ENCODE data around the gene RHPN2.
"Not testable (repeated sequence)": the region's sequence is repeated elsewhere in the genome, so short reads cannot be mapped to it uniquely, and the experiment has no call there.

RHPN2 gene

GRCh38 chr19:33066543-33066942 is 1.9 kb upstream of the RHPN2 start:
- DNase-seq (ENCODE audit: low spot score) = no peak

GRCh38 chr19:33064458-33064791 is 263 bp downstream of the RHPN2 start:
- DNase-seq (ENCODE audit: low spot score) = no peak

- peak; percentile 32 for DNase-seq (ENCODE audit: low spot score)
Observed at GRCh38 chr19:33063753-33064457, 783 bp downstream of the RHPN2 start.

DNA sequence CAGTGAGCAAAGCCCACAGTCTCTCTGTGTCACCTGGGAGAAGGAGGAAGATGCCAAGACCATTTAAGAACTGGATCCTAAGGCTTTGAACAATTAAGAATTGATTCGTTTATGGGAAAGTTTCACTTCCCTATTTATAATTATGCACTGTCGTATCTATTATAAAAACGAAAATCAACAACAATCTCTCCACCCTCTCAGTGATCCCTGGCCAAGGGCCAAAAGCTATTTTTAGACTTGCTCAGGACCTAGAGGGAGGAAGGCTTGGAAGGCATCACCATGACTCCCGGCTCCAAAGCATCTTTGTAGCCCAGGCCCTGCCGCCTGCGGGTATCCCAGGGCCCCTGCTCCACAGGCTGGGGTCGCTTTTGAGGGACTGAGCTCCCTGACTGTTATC is 1.3 kb downstream of the RHPN2 start:
- no peak for DNase-seq (ENCODE audit: low spot score)

GRCh38 chr19:33062902-33063301 is 1.8 kb downstream of the RHPN2 start:
- no peak for DNase-seq (ENCODE audit: low spot score)

DNA sequence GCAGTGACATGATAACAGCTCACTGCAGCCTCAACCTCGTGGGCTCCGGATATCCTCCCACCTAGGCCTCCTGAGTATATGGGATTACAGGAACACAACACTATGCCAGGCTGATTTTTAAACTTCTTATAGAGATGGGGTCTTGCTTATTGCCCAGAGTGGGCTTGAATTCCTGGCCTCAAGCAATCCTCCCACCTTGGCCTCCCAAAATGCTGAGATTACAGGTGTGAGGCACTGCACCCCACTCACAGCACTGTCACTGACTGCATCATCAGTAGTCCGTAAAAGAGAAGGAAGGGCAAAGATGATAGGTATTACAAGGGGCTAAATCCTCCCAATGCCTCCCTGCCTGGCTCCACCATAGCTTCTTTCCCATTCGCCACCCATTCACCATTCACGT is 4.1 kb downstream of the RHPN2 start:
- no peak for DNase-seq (ENCODE audit: low spot score)

- DNase-seq (ENCODE audit: low spot score) = no peak
Observed at GRCh38 chr19:33055718-33056117, 9.0 kb downstream of the RHPN2 start.

DNA sequence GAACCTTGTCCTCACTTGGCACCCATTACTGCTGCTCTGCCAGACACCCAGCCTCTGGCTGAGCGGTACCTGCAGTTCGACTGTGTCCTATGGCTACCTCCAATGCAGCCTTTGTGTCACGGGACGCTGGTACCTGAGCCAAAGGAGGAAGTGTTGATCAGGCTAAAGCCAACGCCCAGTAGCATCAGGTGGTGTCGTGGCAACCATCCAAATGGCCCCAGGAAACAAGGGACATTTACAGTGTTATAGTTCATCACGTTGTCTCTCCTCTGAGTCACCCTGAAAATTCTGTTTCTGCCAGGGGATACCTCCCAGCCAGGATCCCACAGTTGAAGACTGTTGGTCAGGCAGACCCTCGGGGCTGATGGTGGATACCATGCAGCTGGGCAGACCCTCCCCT is 10.1 kb downstream of the RHPN2 start:
- no peak for DNase-seq (ENCODE audit: low spot score)

- no peak for DNase-seq (ENCODE audit: low spot score)
Observed at GRCh38 chr19:33052352-33052972, 12.2 kb downstream of the RHPN2 start.

GRCh38 chr19:33050110-33050509 is 14.6 kb downstream of the RHPN2 start:
- DNase-seq (ENCODE audit: low spot score) = no peak

DNA sequence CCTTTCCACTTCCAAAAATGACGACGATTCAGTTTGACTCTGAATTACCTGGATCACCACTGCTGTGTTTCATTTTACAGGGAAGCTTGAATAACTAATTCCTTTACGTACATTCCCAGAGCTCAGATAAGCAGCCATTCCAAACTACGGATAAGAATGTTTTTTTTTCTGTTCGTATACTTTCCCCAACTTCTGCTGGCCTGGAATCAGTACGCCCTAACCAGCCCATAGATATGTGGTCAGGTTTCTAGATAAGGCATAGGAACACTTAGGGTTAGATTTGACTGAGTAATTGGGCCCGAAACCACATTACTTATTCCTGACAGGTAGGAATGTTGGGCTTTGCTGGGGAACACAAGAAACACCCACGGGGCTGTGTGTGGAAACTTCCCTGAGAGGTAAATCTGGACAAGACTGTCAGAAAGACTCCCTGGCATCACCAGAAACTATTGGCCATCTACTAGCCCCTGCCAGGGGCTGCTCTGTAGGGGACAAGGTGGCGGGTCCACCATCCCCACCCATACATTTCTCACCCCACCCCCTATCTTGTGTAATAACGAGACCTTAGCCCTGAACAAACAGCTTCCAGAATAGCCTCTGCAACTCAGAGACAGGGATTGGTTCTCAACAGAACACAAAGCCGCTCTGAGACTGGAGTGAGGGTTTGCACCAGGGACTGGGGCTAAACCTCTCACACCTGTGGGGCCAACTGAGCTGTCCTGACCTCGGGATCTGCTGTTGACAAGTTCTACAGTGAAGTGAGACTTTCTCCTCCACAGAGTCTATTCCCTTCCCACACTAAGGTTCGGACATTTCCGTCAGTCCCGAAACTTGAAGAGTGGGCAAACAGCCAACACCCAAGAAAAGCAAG is 15.6 kb downstream of the RHPN2 start:
- DNase-seq (ENCODE audit: low spot score) = no peak

- no peak for DNase-seq (ENCODE audit: low spot score)
Observed at GRCh38 chr19:33047422-33047821, 17.3 kb downstream of the RHPN2 start.

GRCh38 chr19:33041828-33042160 is 22.9 kb downstream of the RHPN2 start:
- not testable (repeated sequence) for DNase-seq (ENCODE audit: low spot score)

DNA sequence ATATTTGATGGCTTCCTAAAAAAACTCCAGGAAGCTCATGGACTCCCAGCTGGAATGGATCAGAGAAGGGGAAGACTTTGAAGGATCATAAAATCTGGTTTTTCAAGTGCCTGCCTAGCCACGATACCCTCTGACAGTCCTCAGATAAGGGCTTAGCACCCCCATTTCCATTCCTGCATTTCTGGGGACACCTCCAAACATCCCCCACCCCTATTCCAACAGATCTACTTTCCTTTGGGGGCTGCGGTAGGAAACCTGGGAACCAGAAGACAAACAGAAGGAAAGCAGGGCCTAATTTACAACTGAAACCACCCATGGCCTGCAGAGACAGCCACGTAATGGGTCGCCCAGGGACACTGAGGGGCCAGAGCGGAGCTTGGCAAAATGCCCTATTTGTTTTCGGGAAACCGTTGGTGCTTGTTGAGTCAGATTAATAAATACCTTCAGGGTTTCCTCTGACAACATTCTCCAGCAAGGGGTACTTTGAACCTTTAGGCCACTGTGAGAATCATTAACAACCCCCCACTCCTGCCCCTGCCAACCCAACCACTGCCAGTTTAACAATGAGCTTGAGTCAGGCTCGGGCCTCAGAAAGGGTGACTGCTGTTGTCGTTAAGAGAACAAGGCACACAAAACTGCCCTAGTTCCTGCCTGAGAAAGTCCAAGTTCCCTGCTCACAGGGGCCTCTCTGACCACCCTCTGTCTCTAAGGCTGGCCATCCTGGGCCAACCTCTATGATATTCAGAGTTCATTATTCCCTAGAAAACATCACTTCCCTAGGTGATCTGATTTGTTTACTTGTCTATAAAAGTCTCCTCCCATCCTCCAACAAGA is 23.5 kb downstream of the RHPN2 start:
- DNase-seq (ENCODE audit: low spot score) = no peak

DNA sequence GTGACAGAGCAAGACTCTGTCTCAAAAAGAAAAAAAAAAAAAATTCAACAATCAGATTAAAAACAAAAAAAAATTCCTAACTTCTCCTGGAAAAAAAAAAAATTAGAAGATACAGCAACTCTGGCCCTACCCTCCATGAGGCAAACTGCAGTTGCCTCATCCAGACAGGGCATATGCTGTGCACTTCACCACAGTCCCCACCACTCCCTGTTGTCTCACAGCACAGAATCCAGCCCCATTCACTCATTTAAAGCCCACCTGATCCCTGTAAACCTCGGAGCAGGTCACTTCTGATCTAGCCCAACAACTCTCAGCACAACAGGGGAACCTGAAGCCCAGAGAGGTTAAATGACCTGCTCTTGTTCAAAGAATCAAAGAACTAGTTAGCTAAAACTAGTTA is 24.9 kb downstream of the RHPN2 start:
- no peak for DNase-seq (ENCODE audit: low spot score)

DNA sequence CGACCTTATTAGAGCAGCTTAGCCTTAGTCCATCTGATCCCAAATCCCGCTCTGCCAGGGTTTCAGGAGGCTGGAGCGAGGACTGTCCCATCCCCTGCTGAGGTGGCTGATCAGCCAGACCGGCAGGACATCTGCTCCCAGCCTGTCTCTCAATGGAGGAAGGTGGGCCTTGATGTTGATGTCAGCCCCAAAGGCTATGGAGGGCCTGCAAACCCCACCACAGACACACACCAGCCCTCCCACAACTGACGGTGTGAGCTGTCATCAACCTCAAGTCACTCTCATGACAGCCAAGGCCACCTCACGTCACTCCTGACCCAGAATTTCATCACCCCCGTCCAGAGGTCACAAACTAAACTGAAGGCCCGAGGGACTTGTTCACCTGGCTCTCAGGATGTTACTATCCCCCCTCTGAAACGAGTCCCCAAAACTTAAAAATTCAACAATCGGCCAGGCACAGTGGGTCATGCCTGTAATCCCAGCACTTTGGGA is 25.5 kb downstream of the RHPN2 start:
- DNase-seq (ENCODE audit: low spot score) = no peak

- DNase-seq (ENCODE audit: low spot score) = not testable (repeated sequence)
Observed at GRCh38 chr19:33037168-33038025, 27.3 kb downstream of the RHPN2 start.

DNA sequence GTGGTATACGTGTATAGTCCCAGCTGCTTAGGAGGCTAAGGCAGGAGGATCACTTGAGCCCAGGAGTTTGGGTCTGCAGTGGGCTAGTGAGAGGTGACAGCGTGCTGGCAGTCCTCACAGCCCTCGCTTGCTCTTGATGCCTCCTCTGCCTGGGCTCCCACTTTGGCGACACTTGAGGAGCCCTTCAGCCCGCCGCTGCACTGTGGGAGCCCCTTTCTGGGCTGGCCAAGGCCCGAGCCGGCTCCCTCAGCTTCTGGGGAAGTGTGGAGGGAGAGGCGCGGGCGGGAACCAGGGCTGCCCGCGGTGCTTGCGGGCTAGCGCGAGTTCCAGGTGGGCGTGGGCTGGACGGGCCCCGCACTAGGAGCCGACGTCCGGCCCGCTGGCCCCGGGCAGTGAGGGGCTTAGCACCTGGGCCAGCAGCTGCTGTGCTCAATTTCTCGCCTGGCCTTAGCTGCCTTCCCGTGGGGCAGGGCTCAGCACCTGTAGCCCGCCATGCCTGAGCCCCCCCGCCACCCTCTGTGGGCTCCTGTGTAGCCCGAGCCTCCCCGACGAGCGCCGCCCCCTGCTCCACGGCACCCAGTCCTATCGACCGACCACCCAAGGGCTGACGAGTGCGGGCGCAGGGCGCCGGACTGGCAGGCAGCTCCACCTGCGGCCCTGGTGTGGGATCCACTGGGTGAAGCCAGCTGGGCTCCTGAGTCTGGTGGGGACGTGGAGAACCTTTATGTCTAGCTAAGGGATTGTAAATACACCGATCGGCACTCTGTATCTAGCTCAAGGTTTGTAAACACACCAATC is 28.1 kb downstream of the RHPN2 start:
- not testable (repeated sequence) for DNase-seq (ENCODE audit: low spot score)

DNA sequence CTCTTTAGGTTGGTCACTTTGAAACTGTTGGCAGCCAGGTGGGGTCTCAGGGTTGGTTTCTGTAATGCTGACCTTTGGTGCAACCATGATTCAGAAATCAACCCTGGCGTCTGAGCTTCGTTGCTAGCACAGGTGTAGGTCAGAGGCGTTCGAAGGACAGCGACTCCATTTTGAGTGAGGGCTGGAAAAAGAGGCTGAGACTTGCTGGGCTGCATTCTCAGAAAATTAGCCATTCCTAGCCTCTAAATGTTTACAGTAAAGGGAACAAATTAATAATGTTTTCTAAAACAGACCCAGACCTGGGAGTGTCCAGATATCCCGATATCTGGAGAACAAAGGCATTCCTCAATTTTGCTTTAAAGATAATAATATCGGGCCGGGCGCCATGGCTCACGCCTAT is 29.2 kb downstream of the RHPN2 start:
- no peak for DNase-seq (ENCODE audit: low spot score)

DNA sequence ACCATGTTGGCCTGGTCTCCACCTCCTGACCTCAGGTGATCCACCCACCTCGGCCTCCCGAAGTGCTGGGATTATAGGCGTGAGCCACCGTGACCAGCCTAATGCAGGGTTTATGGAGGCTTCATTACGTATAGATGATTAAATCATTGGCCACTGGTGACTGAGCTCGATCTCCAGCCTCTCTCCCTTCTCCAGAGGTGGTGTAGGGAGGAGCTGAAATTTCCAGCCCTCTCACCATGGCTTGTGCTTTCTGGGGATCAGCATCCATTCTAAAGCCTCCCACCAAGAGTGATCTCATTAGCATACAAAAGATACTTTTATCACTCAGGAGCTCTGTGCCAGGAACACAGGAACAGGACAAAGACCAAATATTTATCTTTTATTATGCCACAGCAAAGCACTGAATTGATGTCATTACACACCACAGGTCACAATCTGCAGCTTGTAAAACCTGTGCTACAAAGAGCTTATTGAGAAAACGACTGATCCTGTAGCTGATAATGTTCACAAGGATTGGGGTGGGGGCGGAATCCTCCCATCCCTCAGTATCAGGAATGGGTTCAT is 32.4 kb downstream of the RHPN2 start:
- DNase-seq (ENCODE audit: low spot score) = no peak
